ENCODE results near the gene WDR93.

- TF ChIP-seq CTCF (IDR thresholded peaks at IDR 0.05; ENCODE audit: low read depth, low read length, missing input control) (no peak), TAF1 (conservative IDR thresholded peaks at IDR 0.05) (no peak), REST (IDR thresholded peaks at IDR 0.05) (no peak), MAX (IDR thresholded peaks at IDR 0.05) (no peak), EGR1 (IDR thresholded peaks at IDR 0.05; ENCODE audit: low read depth in 2 of 2) (no peak), FOXA1 (IDR thresholded peaks at IDR 0.05) (no peak), SP1 (IDR thresholded peaks at IDR 0.05) (no peak)
These were observed 70.6 kb downstream of the WDR93 start for GRCh38 chr15:89761009-89761831.
